RWPE1 (cell line): Measurements from ENCODE around the gene BCL2L13.
"Not testable (repeated sequence)": the region's sequence is repeated elsewhere in the genome, so short reads cannot be mapped to it uniquely, and the experiment has no call there.

ENCODE experiments used
- CTCF ChIA-PET: fragments of 350-600 bp; sonication (Branson Sonifier 250); formaldehyde crosslinking; extraction: SDS; loops from one replicate; lab custom pipeline; 2021; lab: Yijun Ruan, JAX
- POLR2A ChIA-PET: fragments of 400-600 bp; formaldehyde crosslinking; extraction: SDS; loops from one replicate; lab custom pipeline; 2020; ENCODE audit warnings: antibody characterized with exemption; ENCODE audit not compliant: low non-redundant PET; lab: Yijun Ruan, JAX
- DNase-seq: peaks from one replicate; pipeline ENCODE4 v3.0.0; 2012; ENCODE audit warnings: low spot score
- H3K27ac ChIP-seq: fragments of 450-650 bp; 2 replicates; pipeline ENCODE4 v1.5.1; 2017
- CTCF ChIP-seq: fragments of 450-650 bp; conservative IDR thresholded peaks from 2 replicates; pipeline ENCODE4 v1.5.1; 2017; ENCODE audit warnings: low read depth, mild to moderate bottlenecking

Gene BCL2L13

GRCh38 chr22:17678817-17679385, 40.3 kb downstream of the BCL2L13 start:
- no peak for DNase-seq
- H3K27ac ChIP-seq: no peak overlapping the region
- TF ChIP-seq CTCF: no peak
- POLR2A ChIA-PET: no interaction called here
- CTCF ChIA-PET: no interaction called here

- CTCF ChIA-PET: no interaction called here
- POLR2A ChIA-PET: no interaction called here
- H3K27ac ChIP-seq: no peak overlapping the region
- no peak for TF ChIP-seq CTCF
- DNase-seq: no peak
These were observed 45.7 kb downstream of the BCL2L13 start for GRCh38 chr22:17684245-17684644.

GRCh38 chr22:17692841-17693240, 54.3 kb downstream of the BCL2L13 start:
- ChIA-PET CTCF (no interaction called here), POLR2A (no interaction called here)
- TF ChIP-seq CTCF: no peak
- DNase-seq: no peak
- H3K27ac ChIP-seq: no peak overlapping the region

GRCh38 chr22:17694193-17694592, 55.6 kb downstream of the BCL2L13 start:
- TF ChIP-seq CTCF: no peak
- no peak overlapping the region for H3K27ac ChIP-seq
- no peak for DNase-seq
- CTCF ChIA-PET: no interaction called here
- POLR2A ChIA-PET: no interaction called here

GRCh38 chr22:17694752-17695151, 56.2 kb downstream of the BCL2L13 start:
- POLR2A ChIA-PET: no interaction called here
- TF ChIP-seq CTCF: no peak
- no peak for DNase-seq
- no peak overlapping the region for H3K27ac ChIP-seq
- CTCF ChIA-PET: no interaction called here

- no peak for TF ChIP-seq CTCF
- H3K27ac ChIP-seq: no peak overlapping the region
- POLR2A ChIA-PET: no interaction called here
- DNase-seq: no peak
- CTCF ChIA-PET: no interaction called here
These were observed 57.4 kb downstream of the BCL2L13 start for GRCh38 chr22:17695986-17696385.

- POLR2A ChIA-PET, CTCF ChIA-PET, H3K27ac ChIP-seq, DNase-seq: not testable (repeated sequence)
These were observed 58.6 kb downstream of the BCL2L13 start for GRCh38 chr22:17697196-17697595.

GRCh38 chr22:17698276-17698675, 59.7 kb downstream of the BCL2L13 start:
- H3K27ac ChIP-seq, POLR2A ChIA-PET, CTCF ChIA-PET, DNase-seq: not testable (repeated sequence)
